ENCODE measurements around the gene PRSS38.

The PRSS38 gene

GRCh38 chr1:227799756-227800155 is 15.7 kb upstream of the PRSS38 start:
- no peak for TF ChIP-seq CTCF (IDR thresholded peaks at IDR 0.05)
- no peaks in the 10 kb centered on the region for H3K27me3 ChIP-seq (ENCODE audit: control insufficient read depth, insufficient read depth, low read length)
- no peak overlapping the region for H3K27ac ChIP-seq
- H3K9ac ChIP-seq, result no peak overlapping the region
- no peak overlapping the region for H2AFZ ChIP-seq
- no peaks in the 10 kb centered on the region for H3K4me1 ChIP-seq
- no peaks in the 10 kb centered on the region for H3K79me2 ChIP-seq
- no peak overlapping the region for H3K4me2 ChIP-seq (ENCODE audit: low read length)
- H3K9me3 ChIP-seq (ENCODE audit: control insufficient read depth, low read length), result no peaks in the 10 kb centered on the region
- no peak overlapping the region for H3K4me3 ChIP-seq (ENCODE audit: low read depth, low read length)
- H3K36me3 ChIP-seq (ENCODE audit: control insufficient read depth, insufficient read depth, low read length), result no peaks in the 10 kb centered on the region

GRCh38 chr1:227803933-227804332 is 11.5 kb upstream of the PRSS38 start:
- H3K4me3 ChIP-seq (ENCODE audit: low read depth, low read length), result no peak overlapping the region
- TF ChIP-seq CTCF (IDR thresholded peaks at IDR 0.05), result no peak
- no peaks in the 10 kb centered on the region for H3K4me1 ChIP-seq
- H3K27me3 ChIP-seq (ENCODE audit: control insufficient read depth, insufficient read depth, low read length), result no peaks in the 10 kb centered on the region
- no peak overlapping the region for H2AFZ ChIP-seq
- no peaks in the 10 kb centered on the region for H3K9me3 ChIP-seq (ENCODE audit: control insufficient read depth, low read length)
- no peak overlapping the region for H3K9ac ChIP-seq
- no peak overlapping the region for H3K4me2 ChIP-seq (ENCODE audit: low read length)
- H3K79me2 ChIP-seq, result no peaks in the 10 kb centered on the region
- H3K36me3 ChIP-seq (ENCODE audit: control insufficient read depth, insufficient read depth, low read length), result no peaks in the 10 kb centered on the region
- no peak overlapping the region for H3K27ac ChIP-seq

- H3K27me3 ChIP-seq (ENCODE audit: control insufficient read depth, insufficient read depth, low read length), result no peaks in the 10 kb centered on the region
- no peak overlapping the region for H3K4me2 ChIP-seq (ENCODE audit: low read length)
- no peaks in the 10 kb centered on the region for H3K9me3 ChIP-seq (ENCODE audit: control insufficient read depth, low read length)
- no peaks in the 10 kb centered on the region for H3K4me1 ChIP-seq
- TF ChIP-seq CTCF (IDR thresholded peaks at IDR 0.05), result no peak
- H3K27ac ChIP-seq, result no peak overlapping the region
- H3K9ac ChIP-seq, result no peak overlapping the region
- no peaks in the 10 kb centered on the region for H3K36me3 ChIP-seq (ENCODE audit: control insufficient read depth, insufficient read depth, low read length)
- no peaks in the 10 kb centered on the region for H3K79me2 ChIP-seq
- H3K4me3 ChIP-seq (ENCODE audit: low read depth, low read length), result no peak overlapping the region
- no peak overlapping the region for H2AFZ ChIP-seq
Measured at GRCh38 chr1:227805606-227806197, 9.8 kb upstream of the PRSS38 start.

- Histone ChIP-seq H3K4me3 (ENCODE audit: low read depth, low read length) (no peak overlapping the region), H3K9me3 (ENCODE audit: control insufficient read depth, low read length) (no peaks in the 10 kb centered on the region), H3K4me1 (no peaks in the 10 kb centered on the region), H3K27me3 (ENCODE audit: control insufficient read depth, insufficient read depth, low read length) (no peaks in the 10 kb centered on the region), H3K79me2 (no peaks in the 10 kb centered on the region), H3K9ac (no peak overlapping the region), H3K36me3 (ENCODE audit: control insufficient read depth, insufficient read depth, low read length) (no peaks in the 10 kb centered on the region), H3K4me2 (ENCODE audit: low read length) (no peak overlapping the region), H3K27ac (no peak overlapping the region), H2AFZ (no peak overlapping the region)
- no peak for TF ChIP-seq CTCF (IDR thresholded peaks at IDR 0.05)
Measured at GRCh38 chr1:227808566-227808965, 6.9 kb upstream of the PRSS38 start.

GRCh38 chr1:227809026-227809425 is 6.4 kb upstream of the PRSS38 start:
- Histone ChIP-seq H3K4me3 (ENCODE audit: low read depth, low read length) (no peak overlapping the region), H3K4me2 (ENCODE audit: low read length) (no peak overlapping the region), H3K9ac (no peak overlapping the region), H3K27ac (no peak overlapping the region), H3K79me2 (no peaks in the 10 kb centered on the region), H3K36me3 (ENCODE audit: control insufficient read depth, insufficient read depth, low read length) (no peaks in the 10 kb centered on the region), H3K27me3 (ENCODE audit: control insufficient read depth, insufficient read depth, low read length) (no peaks in the 10 kb centered on the region), H3K4me1 (no peaks in the 10 kb centered on the region), H2AFZ (no peak overlapping the region), H3K9me3 (ENCODE audit: control insufficient read depth, low read length) (no peaks in the 10 kb centered on the region)
- no peak for TF ChIP-seq CTCF (IDR thresholded peaks at IDR 0.05)
